ENCODE measurements around the gene KRT86. TPM values are rescaled to one million over a fixed set of nuclear protein-coding genes. Genes with fewer than 3 reads are reported as not detected.

KRT86 gene
- polyA plus RNA-seq, 2 of the 4 experiments (the other 2 are of a cell fraction): 23.5 to 378 TPM

DNA sequence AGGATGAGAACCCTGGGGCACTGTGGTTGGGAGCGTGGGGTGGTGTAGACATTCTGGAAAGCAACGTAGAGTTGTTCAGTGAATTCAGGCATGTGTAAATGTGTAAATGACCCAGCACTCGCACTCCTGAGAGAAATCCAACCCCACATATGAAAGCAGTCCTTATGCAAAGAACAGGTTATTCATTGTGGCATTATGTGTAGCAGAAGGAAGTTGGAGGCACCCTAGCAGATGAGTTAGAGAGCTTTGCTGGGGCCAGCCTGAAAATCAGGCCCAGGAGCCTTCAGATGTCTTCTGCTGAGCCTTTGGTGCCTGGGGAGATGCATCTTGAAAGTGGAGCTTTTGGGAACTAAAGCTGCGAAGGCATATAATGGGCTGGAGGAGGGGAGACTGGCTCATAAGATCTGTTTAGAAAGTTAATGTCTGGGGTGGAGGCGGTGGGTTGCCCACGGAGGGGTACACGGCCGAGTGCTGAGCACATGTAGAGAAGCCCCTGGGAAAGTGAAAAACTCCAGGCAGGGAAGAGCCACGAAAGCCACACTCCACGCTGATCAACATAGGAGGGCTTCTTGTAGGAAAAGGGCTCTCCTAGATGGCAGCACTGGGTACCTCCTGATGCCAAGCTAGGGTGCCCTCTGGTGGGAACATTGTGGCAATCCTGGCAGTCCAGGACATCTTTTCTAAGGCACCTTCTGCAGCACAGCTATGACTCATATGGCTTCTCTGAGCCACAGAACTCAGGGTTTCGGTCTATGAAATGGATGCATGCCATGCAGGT, 52.8 kb downstream of the KRT86 start (continued):
- TF ChIP-seq, protein P1, sequence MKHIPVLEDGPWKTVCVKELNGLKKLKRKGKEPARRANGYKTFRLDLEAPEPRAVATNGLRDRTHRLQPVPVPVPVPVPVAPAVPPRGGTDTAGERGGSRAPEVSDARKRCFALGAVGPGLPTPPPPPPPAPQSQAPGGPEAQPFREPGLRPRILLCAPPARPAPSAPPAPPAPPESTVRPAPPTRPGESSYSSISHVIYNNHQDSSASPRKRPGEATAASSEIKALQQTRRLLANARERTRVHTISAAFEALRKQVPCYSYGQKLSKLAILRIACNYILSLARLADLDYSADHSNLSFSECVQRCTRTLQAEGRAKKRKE (CRISPR knock-in tag; IDR thresholded peaks at IDR 0.05; ENCODE audit: low read depth): no peak
- TF ChIP-seq EP300 (IDR thresholded peaks at IDR 0.05): no peak; a peak in 1 of 5 replicates

DNA sequence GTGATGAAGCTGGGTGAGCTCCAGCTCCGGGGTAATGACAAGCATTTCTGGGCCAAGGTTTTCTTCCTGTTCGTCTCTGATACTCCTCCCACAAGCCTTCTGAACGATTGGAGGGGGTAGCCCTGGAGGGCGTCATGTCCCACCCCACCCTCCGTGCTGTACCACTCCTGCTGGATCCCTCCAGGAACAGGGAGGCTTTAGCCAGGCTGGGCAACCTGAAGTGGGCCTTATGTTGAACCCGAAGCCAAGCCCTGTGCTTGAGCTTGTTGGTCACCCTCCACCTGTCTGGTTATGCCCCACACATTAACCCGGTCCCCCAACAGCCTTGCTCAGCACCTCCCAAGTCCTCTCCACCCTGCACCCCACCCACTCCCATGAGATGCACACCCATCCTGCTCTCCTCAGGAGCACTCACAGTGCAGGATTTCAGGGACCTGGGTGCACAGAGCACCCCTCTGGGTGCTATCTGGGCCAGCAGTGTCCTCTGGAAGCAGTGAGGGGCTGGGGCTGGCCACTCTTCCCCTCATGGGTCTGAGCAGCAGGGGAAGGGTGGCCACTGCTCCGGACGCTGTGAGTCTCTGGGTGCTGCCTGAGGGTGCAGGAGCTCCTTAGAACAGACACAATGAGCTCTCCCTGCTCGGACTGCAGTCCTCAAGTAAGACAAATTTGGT, 53.5 kb downstream of the KRT86 start:
- DNase-seq (ENCODE audit: low read depth in 1 of 2, low spot score in 1 of 2) (no peak), ATAC-seq (peak; percentile 3 to 57; a peak in 3 of 6 replicates), FAIRE-seq (no peak)
- peak overlapping the region; percentile 51 for H3K4me2 ChIP-seq
- TF ChIP-seq ESRRA (IDR thresholded peaks at IDR 0.05; ENCODE audit: borderline replicate concordance, low read length) (0 out of 2 replicates have a peak, but pooled peaks have one; percentile 3), HEYL (CRISPR knock-in tag; IDR thresholded peaks at IDR 0.05) (no peak), CBX8 (IDR thresholded peaks at IDR 0.05) (no peak), JUNB (IDR thresholded peaks at IDR 0.05) (0 out of 2 replicates have a peak, but pooled peaks have one; percentile 7)
- CTCF ChIA-PET: interaction anchor here (0.7 to 15.7 kb wide), 71 partner anchors 9 to 684 kb away, joined by 3 to 387 read pairs (median 5); partner anchors contain the start of genes KRT81, KRT82 and KRT86
- H3K27ac ChIP-seq: peak overlapping the region; percentile 75 to 90
- H3K4me1 ChIP-seq: peaks cover 19% of the 10 kb centered on the region
- 65% methylated on average over 9 of the region's 10 CpGs for WGBS (ENCODE audit: missing lambda C conversion rate)
- POLR2A ChIA-PET: interaction anchor here (0.7 to 3.9 kb wide), 12 partner anchors 15 to 94 kb away, joined by 3 to 49 read pairs (median 6); partner anchors contain the start of gene KRT7
- H3K4me3 ChIP-seq: no peak overlapping the region
- no peaks in the 10 kb centered on the region for H3K9me3 ChIP-seq

DNA sequence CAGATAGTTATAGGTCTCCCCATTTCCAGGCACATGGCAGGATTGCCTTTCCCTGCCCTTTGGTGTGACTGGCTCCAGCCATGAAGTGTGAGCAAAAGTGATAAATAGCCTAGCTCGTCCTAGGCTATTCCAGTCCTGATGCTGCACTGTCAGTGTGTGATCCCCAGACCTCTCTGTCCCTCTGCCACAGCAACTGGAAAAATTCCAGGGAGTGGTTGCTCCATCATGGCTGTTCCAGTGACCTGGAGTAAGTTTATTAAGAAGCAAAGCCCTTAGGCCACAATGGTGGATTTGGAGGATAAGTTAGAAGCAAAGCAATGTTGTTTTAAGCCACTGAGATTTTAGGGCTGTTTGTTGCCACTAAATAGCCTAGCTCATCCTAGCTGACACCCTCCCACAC, 56.6 kb downstream of the KRT86 start:
- ATAC-seq: no peak
- CTCF ChIA-PET: interaction anchor here (0.7 to 15.7 kb wide), 10 partner anchors 8 to 548 kb away, joined by 3 to 387 read pairs (median 22); partner anchors contain the start of gene KRT86

DNA sequence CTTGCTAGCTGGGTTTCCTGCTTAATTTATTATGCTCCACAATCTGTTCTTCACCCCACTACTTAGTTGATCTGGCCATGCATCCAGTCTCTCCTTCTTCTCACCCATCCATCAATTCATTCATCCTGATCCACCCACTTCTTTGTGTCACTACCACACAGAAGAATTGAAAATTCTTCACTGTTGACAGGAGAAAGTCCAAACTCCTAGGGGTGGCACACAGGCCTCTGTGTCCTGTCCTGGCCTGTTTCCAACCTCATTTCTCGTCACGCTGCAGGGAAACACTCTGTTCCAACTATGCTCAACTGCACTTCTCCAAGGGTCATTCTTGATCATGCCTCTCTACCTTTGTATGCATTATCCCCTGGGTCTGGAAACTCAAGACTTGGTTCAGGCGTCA, 57.4 kb downstream of the KRT86 start:
- no peak overlapping the region for H3K4me3 ChIP-seq
- peaks cover 31% of the 10 kb centered on the region for H3K4me1 ChIP-seq
- no peaks in the 10 kb centered on the region for H3K9me3 ChIP-seq
- ChIA-PET CTCF (interaction anchor here (1.1 to 15.7 kb wide), 10 partner anchors 12 to 548 kb away, joined by 4 to 387 read pairs (median 22); partner anchors contain the start of gene KRT86), POLR2A (no interaction called here)
- TF ChIP-seq RFX5 (IDR thresholded peaks at IDR 0.05) (no peak), CBX8 (IDR thresholded peaks at IDR 0.05) (no peak), POLR2AphosphoS2 (conservative IDR thresholded peaks at IDR 0.05; ENCODE audit: low read length) (no peak), RARB (CRISPR knock-in tag; IDR thresholded peaks at IDR 0.05) (no peak), RAD21 (conservative IDR thresholded peaks at IDR 0.05 in 1 of 2, IDR thresholded peaks at IDR 0.05 in 1 of 2) (no peak), EHMT2 (IDR thresholded peaks at IDR 0.05; ENCODE audit: low read depth) (no peak), HEYL (CRISPR knock-in tag; IDR thresholded peaks at IDR 0.05) (no peak), MAZ (IDR thresholded peaks at IDR 0.05; ENCODE audit: borderline replicate concordance, low read depth, low read length) (no peak), PHF8 (IDR thresholded peaks at IDR 0.05; ENCODE audit: borderline replicate concordance, low read depth) (no peak), ZNF302 (CRISPR knock-in tag; IDR thresholded peaks at IDR 0.05) (no peak), ESRRA (IDR thresholded peaks at IDR 0.05; ENCODE audit: borderline replicate concordance, low read length) (no peak), JUN (IDR thresholded peaks at IDR 0.05) (no peak)
- TF ChIP-seq, protein P2, sequence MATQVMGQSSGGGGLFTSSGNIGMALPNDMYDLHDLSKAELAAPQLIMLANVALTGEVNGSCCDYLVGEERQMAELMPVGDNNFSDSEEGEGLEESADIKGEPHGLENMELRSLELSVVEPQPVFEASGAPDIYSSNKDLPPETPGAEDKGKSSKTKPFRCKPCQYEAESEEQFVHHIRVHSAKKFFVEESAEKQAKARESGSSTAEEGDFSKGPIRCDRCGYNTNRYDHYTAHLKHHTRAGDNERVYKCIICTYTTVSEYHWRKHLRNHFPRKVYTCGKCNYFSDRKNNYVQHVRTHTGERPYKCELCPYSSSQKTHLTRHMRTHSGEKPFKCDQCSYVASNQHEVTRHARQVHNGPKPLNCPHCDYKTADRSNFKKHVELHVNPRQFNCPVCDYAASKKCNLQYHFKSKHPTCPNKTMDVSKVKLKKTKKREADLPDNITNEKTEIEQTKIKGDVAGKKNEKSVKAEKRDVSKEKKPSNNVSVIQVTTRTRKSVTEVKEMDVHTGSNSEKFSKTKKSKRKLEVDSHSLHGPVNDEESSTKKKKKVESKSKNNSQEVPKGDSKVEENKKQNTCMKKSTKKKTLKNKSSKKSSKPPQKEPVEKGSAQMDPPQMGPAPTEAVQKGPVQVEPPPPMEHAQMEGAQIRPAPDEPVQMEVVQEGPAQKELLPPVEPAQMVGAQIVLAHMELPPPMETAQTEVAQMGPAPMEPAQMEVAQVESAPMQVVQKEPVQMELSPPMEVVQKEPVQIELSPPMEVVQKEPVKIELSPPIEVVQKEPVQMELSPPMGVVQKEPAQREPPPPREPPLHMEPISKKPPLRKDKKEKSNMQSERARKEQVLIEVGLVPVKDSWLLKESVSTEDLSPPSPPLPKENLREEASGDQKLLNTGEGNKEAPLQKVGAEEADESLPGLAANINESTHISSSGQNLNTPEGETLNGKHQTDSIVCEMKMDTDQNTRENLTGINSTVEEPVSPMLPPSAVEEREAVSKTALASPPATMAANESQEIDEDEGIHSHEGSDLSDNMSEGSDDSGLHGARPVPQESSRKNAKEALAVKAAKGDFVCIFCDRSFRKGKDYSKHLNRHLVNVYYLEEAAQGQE (IDR thresholded peaks at IDR 0.05): no peak
- WGBS (ENCODE audit: missing lambda C conversion rate): 97% methylated on average over 3 of the region's 3 CpGs
- H3K27ac ChIP-seq: peak overlapping the region in 1 of 2 experiments; percentile 90; a peak in 2 of 6 replicates
- FAIRE-seq: no peak
- DNase-seq (ENCODE audit: low read depth in 1 of 2, low spot score in 1 of 2): no peak
- no peak overlapping the region for H3K4me2 ChIP-seq
- ATAC-seq: no peak

More for the DNA sequence above, 56.6 kb downstream of the KRT86 start:
- POLR2A ChIA-PET: no interaction called here
- Histone ChIP-seq H3K4me2 (no peak overlapping the region), H3K4me3 (no peak overlapping the region), H3K9me3 (no peaks in the 10 kb centered on the region), H3K4me1 (peaks cover 30% of the 10 kb centered on the region), H3K27ac (peak overlapping the region; percentile 6 to 90; a peak in 3 of 6 replicates)
- TF ChIP-seq NPAS2 (CRISPR knock-in tag; IDR thresholded peaks at IDR 0.05; ENCODE audit: borderline replicate concordance): no peak
- no peak for TF ChIP-seq ZC3H11A (IDR thresholded peaks at IDR 0.05)
- no peak for TF ChIP-seq ZNF302 (CRISPR knock-in tag; IDR thresholded peaks at IDR 0.05)
- no peak for TF ChIP-seq BHLHE40 (IDR thresholded peaks at IDR 0.05; ENCODE audit: low read depth, low read length)
- no peak for DNase-seq (ENCODE audit: low read depth in 1 of 2, low spot score in 1 of 2)
- 90% methylated on average over 1 of the region's 1 CpG for WGBS (ENCODE audit: missing lambda C conversion rate)
- no peak for FAIRE-seq
